22Rv1 (cell line): ENCODE results near the gene FAM120A.

Source experiments
- H3K27ac ChIP-seq: fragments of 450-650 bp; 2 replicates; pipeline ENCODE4 v1.5.1; 2017
- ZFX ChIP-seq: fragments of 450-650 bp; IDR thresholded peaks from 2 replicates; pipeline ENCODE4 v1.6.1; 2017; ENCODE audit warnings: antibody characterized with exemption, borderline replicate concordance
- TF ChIP-seq, protein P1 (sequence below): fragments of 450-650 bp; IDR thresholded peaks from 2 replicates; pipeline ENCODE4 v1.5.1; 2017; ENCODE audit warnings: mild to moderate bottlenecking

The FAM120A gene

DNA sequence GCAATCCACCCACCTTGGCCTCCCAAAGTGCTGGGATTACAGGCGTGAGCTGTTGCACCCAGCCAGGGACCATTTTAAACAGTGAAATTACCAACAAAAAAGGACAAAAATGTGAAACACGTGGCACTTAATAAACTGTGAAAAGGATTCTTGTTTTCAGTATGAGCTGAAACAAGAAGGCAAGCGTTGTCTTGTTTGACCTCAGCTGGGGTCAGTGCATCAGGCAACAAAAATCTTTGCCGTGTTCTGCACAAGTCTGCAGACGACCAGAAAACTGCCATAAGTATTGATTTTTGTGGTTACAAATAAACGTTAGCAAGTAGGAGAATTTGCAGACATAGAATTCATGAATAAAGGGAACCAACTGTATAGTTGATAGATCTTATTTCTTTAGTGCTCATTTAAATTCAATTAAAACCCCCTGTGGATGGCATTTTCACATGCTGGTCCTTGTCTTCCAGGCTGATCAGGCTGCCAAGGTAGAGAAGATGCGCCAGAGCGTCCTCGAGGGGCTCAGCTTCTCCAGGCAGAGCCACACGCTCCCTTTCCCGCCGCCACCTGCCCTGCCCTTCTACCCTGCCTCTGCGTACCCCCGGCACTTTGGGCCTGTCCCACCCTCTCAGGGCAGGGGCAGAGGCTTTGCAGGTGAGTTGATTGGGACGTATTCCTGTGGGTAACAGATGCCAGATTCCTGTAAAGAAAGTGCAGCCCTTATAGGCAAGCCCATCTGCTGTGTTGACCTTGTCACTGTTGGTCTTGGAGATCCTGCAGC, 106.1 kb downstream of the FAM120A start:
- no peak for TF ChIP-seq ZFX
- TF ChIP-seq, protein P1, sequence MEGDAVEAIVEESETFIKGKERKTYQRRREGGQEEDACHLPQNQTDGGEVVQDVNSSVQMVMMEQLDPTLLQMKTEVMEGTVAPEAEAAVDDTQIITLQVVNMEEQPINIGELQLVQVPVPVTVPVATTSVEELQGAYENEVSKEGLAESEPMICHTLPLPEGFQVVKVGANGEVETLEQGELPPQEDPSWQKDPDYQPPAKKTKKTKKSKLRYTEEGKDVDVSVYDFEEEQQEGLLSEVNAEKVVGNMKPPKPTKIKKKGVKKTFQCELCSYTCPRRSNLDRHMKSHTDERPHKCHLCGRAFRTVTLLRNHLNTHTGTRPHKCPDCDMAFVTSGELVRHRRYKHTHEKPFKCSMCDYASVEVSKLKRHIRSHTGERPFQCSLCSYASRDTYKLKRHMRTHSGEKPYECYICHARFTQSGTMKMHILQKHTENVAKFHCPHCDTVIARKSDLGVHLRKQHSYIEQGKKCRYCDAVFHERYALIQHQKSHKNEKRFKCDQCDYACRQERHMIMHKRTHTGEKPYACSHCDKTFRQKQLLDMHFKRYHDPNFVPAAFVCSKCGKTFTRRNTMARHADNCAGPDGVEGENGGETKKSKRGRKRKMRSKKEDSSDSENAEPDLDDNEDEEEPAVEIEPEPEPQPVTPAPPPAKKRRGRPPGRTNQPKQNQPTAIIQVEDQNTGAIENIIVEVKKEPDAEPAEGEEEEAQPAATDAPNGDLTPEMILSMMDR, result no peak
- no peak overlapping the region for H3K27ac ChIP-seq

DNA sequence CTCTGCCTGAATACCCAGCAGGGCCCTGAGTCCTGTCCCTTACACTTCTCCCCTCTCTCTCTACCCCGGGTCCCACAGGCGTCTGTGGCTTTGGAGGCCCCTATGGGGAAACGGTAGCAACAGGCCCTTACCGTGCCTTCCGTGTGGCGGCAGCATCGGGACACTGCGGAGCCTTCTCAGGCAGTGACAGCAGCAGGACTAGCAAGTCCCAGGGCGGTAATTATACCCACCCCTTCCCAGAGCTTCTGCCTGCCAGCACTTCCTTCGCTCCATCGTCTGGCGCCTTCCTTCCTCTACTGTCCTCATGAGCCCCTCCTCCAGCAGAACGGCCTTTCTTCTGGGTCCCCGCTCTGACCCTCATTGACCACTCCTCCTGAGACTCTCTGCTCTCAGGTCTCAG, 107.0 kb downstream of the FAM120A start:
- no peak for TF ChIP-seq ZFX
- TF ChIP-seq, protein P1, result no peak
- H3K27ac ChIP-seq, result no peak overlapping the region

DNA sequence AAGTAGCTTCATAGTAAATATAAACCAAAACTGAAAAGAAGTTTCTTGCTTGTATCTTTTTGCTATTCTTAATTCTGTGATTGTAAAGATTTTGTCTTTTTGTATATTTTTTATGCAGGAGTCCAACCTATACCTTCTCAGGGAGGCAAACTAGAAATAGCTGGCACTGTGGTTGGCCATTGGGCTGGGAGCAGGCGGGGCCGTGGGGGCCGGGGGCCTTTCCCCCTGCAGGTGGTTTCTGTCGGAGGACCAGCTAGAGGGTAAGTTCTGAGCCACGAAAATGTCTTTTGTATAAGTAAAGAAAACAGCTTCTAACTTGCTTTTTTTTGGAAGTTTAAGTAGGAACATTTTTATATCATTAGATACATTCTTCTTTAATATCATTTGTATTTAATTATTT, 109.5 kb downstream of the FAM120A start:
- no peak overlapping the region for H3K27ac ChIP-seq
- TF ChIP-seq, protein P1, result no peak
- TF ChIP-seq ZFX, result no peak

DNA sequence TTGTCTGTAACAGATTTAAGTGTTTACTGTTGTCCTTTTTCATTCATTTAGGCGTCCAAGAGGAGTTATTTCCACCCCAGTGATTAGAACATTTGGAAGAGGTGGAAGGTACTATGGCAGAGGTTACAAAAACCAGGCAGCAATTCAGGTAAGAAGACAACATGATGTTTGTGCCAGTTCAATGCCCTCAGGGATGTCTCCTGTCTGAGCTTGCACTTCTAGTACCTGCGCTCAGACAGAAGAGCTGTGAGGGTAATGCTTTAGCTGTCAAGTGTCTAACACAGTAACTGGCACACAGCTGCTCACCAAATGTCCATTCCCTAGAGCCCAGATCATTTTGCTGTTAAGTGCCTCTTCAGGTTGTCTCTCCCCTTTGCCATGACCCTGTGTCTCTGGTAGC, 110.7 kb downstream of the FAM120A start:
- TF ChIP-seq, protein P1, result no peak
- no peak for TF ChIP-seq ZFX
- no peak overlapping the region for H3K27ac ChIP-seq

DNA sequence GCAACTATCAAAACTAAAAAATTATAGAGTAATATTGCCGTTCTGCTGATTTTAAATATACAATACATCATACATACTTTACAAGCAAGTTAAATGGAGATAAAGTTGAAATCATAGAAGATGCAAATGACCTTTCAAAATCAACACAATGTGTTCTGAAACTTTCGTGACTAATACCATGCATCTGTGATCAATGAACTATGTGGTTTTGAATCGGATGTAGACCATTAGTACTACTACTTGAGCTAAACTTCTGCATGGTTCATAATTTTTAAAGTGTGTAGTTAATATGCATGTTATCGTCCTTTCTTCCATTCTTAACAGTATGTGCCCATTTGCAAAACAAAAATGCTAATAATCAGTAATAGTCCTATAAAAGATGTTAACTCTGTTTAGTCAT, 113.6 kb downstream of the FAM120A start:
- TF ChIP-seq, protein P1, result no peak
- no peak for TF ChIP-seq ZFX
- H3K27ac ChIP-seq, result no peak overlapping the region

DNA sequence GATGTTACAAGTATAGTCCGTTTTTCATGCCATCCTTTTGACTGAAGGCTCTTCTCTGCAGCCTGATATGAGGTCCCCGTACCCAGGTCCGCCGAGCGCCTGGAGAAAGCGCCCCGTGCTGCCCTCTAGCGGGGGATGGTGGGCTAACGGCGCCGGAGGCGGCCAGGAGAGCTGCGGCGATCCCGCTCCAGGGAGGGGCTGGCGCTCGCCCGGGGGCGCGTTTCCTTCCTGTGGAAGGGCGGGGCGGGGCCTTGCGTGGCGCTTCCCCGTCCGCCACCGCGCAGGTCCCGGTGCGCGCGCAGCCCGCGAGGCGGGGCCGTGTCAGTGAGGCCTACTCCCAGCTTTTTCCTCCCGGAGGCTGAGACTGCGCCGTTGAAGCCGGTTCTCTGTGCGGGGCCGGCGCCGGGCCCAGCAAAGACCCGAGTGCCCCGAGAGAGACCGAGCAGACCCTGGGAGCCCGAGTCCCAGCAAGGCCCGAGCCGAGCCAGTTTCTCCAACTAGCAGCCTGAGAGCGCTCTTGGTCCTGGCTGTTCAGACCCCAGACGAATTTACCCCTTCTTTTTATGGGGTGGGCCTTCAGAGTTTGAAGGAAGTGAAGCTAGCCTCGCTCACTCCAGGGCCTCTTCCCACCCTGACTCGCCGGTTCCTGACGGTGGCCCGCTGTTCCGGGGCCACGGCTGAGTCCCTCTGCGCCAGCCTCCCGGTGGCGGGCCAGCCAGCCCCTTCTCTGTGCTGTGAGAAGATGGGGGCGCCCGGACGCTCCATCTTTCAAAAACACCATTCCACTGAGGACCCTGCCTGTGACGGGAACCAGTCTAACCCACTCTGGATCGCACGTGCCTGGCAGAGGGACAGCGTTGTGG, 115.2 kb downstream of the FAM120A start:
- peak overlapping the region; percentile 85 for H3K27ac ChIP-seq
- TF ChIP-seq, protein P1, result peak; percentile 97
- TF ChIP-seq ZFX, result no peak
